Embryonic facial prominence (tissue), 1 donor: Measurements from ENCODE around the gene MEF2A.
"Not testable (repeated sequence)": the region's sequence is repeated elsewhere in the genome, so short reads cannot be mapped to it uniquely, and the experiment has no call there.

Experiments
- DNase-seq: peaks from one replicate; pipeline ENCODE4 v3.0.0-alpha.2; 2016; ENCODE audit errors: extremely low spot score

MEF2A gene

GRCh38 chr15:99645951-99646350 lies 80.2 kb downstream of the MEF2A start:
- DNase-seq, result no peak

- DNase-seq, result no peak
Measured at GRCh38 chr15:99651023-99651807, 85.4 kb downstream of the MEF2A start.

- no peak for DNase-seq
Measured at GRCh38 chr15:99656205-99656604, 90.4 kb downstream of the MEF2A start.

GRCh38 chr15:99657996-99658395 lies 92.2 kb downstream of the MEF2A start:
- no peak for DNase-seq

- no peak for DNase-seq
Measured at GRCh38 chr15:99662903-99663302, 97.1 kb downstream of the MEF2A start.

- not testable (repeated sequence) for DNase-seq
Measured at GRCh38 chr15:99666073-99666472, 100.3 kb downstream of the MEF2A start.

- no peak for DNase-seq
Measured at GRCh38 chr15:99668533-99669182, 102.9 kb downstream of the MEF2A start.

GRCh38 chr15:99669250-99669649 lies 103.5 kb downstream of the MEF2A start:
- DNase-seq, result no peak

GRCh38 chr15:99671926-99672635 lies 106.3 kb downstream of the MEF2A start:
- DNase-seq, result no peak

GRCh38 chr15:99673111-99673510 lies 107.3 kb downstream of the MEF2A start:
- DNase-seq, result no peak

GRCh38 chr15:99674279-99674678 lies 108.5 kb downstream of the MEF2A start:
- DNase-seq, result no peak

- DNase-seq, result no peak
Measured at GRCh38 chr15:99677540-99678134, 111.9 kb downstream of the MEF2A start.

- no peak for DNase-seq
Measured at GRCh38 chr15:99680276-99680675, 114.5 kb downstream of the MEF2A start.

- DNase-seq, result no peak
Measured at GRCh38 chr15:99681990-99682389, 116.2 kb downstream of the MEF2A start.

GRCh38 chr15:99682455-99682854 lies 116.7 kb downstream of the MEF2A start:
- DNase-seq, result no peak

- no peak for DNase-seq
Measured at GRCh38 chr15:99683000-99683670, 117.4 kb downstream of the MEF2A start.

GRCh38 chr15:99686290-99686689 lies 120.5 kb downstream of the MEF2A start:
- DNase-seq, result no peak

GRCh38 chr15:99692825-99693224 lies 127.0 kb downstream of the MEF2A start:
- DNase-seq, result no peak

GRCh38 chr15:99696096-99696495 lies 130.3 kb downstream of the MEF2A start:
- DNase-seq, result no peak

- DNase-seq, result no peak
Measured at GRCh38 chr15:99702895-99703602, 137.3 kb downstream of the MEF2A start.
